ENCODE data around the gene PNPLA7. TPM values are rescaled to one million over a fixed set of nuclear protein-coding genes. Genes with fewer than 3 reads are reported as not detected.
"Not testable (repeated sequence)": the region's sequence is repeated elsewhere in the genome, so short reads cannot be mapped to it uniquely, and the experiment has no call there.

The PNPLA7 gene
- total RNA-seq, 1 donor from 2014 or later = 13.7 TPM

GRCh38 chr9:137543237-137543963 is 6.8 kb downstream of the PNPLA7 start:
- H3K27ac ChIP-seq = no peak overlapping the region
- intact Hi-C loops (cut with DNase I) = no loop called here
- no peak for DNase-seq
- peaks cover 4% of the 10 kb centered on the region for H3K36me3 ChIP-seq
- ATAC-seq = no peak
- no peaks in the 10 kb centered on the region for H3K9me3 ChIP-seq
- no peak overlapping the region for H3K4me3 ChIP-seq
- no peaks in the 10 kb centered on the region for H3K27me3 ChIP-seq
- TF ChIP-seq CTCF (IDR thresholded peaks at IDR 0.05) = no peak
- no peaks in the 10 kb centered on the region for H3K4me1 ChIP-seq

GRCh38 chr9:137542486-137542885 is 7.7 kb downstream of the PNPLA7 start:
- Histone ChIP-seq H3K27ac (no peak overlapping the region), H3K27me3 (no peaks in the 10 kb centered on the region), H3K4me1 (no peaks in the 10 kb centered on the region), H3K4me3 (no peak overlapping the region), H3K9me3 (no peaks in the 10 kb centered on the region), H3K36me3 (peaks cover 4% of the 10 kb centered on the region)
- ATAC-seq (no peak), DNase-seq (no peak)
- TF ChIP-seq CTCF (IDR thresholded peaks at IDR 0.05) = no peak
- intact Hi-C loops (cut with DNase I) = no loop called here

- no peaks in the 10 kb centered on the region for H3K4me1 ChIP-seq
- no peak overlapping the region for H3K27ac ChIP-seq
- intact Hi-C loops (cut with DNase I) = no loop called here
- H3K4me3 ChIP-seq = no peak overlapping the region
- no peak for TF ChIP-seq CTCF (IDR thresholded peaks at IDR 0.05)
- ATAC-seq = no peak
- peaks cover 4% of the 10 kb centered on the region for H3K36me3 ChIP-seq
- no peak for DNase-seq
- no peaks in the 10 kb centered on the region for H3K27me3 ChIP-seq
- no peaks in the 10 kb centered on the region for H3K9me3 ChIP-seq
These were observed 9.7 kb downstream of the PNPLA7 start for GRCh38 chr9:137540536-137540935.

GRCh38 chr9:137538058-137538457 is 12.1 kb downstream of the PNPLA7 start:
- no peaks in the 10 kb centered on the region for H3K27me3 ChIP-seq
- H3K4me3 ChIP-seq = no peak overlapping the region
- H3K4me1 ChIP-seq = peaks cover 10% of the 10 kb centered on the region
- no peaks in the 10 kb centered on the region for H3K9me3 ChIP-seq
- H3K36me3 ChIP-seq = peaks cover 4% of the 10 kb centered on the region
- ATAC-seq (no peak), DNase-seq (no peak)
- intact Hi-C loops (cut with DNase I) = no loop called here
- no peak for TF ChIP-seq CTCF (IDR thresholded peaks at IDR 0.05)
- no peak overlapping the region for H3K27ac ChIP-seq

GRCh38 chr9:137536594-137537131 is 13.5 kb downstream of the PNPLA7 start:
- H3K9me3 ChIP-seq; DNase-seq; H3K27me3 ChIP-seq; ATAC-seq; intact Hi-C loops (cut with DNase I); H3K4me1 ChIP-seq; H3K36me3 ChIP-seq; H3K4me3 ChIP-seq; H3K27ac ChIP-seq: not testable (repeated sequence)

- H3K27ac ChIP-seq = no peak overlapping the region
- TF ChIP-seq CTCF (IDR thresholded peaks at IDR 0.05) = no peak
- intact Hi-C loops (cut with DNase I) = no loop called here
- peaks cover 10% of the 10 kb centered on the region for H3K4me1 ChIP-seq
- H3K27me3 ChIP-seq = no peaks in the 10 kb centered on the region
- H3K9me3 ChIP-seq = no peaks in the 10 kb centered on the region
- no peaks in the 10 kb centered on the region for H3K36me3 ChIP-seq
- DNase-seq = no peak
- ATAC-seq = no peak
- H3K4me3 ChIP-seq = no peak overlapping the region
These were observed 15.1 kb downstream of the PNPLA7 start for GRCh38 chr9:137535120-137535428.

Data from upper lobe of right lung (tissue), 1 donor.